ENCODE results near the gene FREY1.

- no peak for TF ChIP-seq POLR2A (IDR thresholded peaks at IDR 0.05)
- no peak for TF ChIP-seq CTCF (IDR thresholded peaks at IDR 0.05)
Observed at GRCh38 chr11:45927684-45928413, 20.8 kb upstream of the FREY1 start.
